ENCODE results near the gene KIF2C. TPM values are rescaled to one million over a fixed set of nuclear protein-coding genes. Genes with fewer than 3 reads are reported as not detected.
"Not testable (repeated sequence)": the region's sequence is repeated elsewhere in the genome, so short reads cannot be mapped to it uniquely, and the experiment has no call there.

Gene KIF2C
- polyA plus RNA-seq, 1 of the 3 experiments (the other 2 are of a cell fraction), result 20.7 TPM

GRCh38 chr1:44760876-44761275 lies 21.2 kb downstream of the KIF2C start:
- no peak overlapping the region for H3K4me3 ChIP-seq (ENCODE audit: low read depth in 2 of 2, low read length in 1 of 2)
- no peaks in the 10 kb centered on the region for H3K27me3 ChIP-seq (ENCODE audit: insufficient read depth)
- H3K27ac ChIP-seq (ENCODE audit: low read depth in 2 of 2, low read length in 1 of 2), result no peak overlapping the region
- WGBS (ENCODE audit: low lambda C conversion rate), result 96% methylated on average over 3 of the region's 3 CpGs
- no peaks in the 10 kb centered on the region for H3F3A ChIP-seq (replicated peaks; ENCODE audit: insufficient read depth)
- peaks cover 20 to 45% of the 10 kb centered on the region in 2 experiments for H3K36me3 ChIP-seq (replicated peaks in 1 of 2; ENCODE audit: control insufficient read depth in 1 of 2, insufficient read depth in 2 of 2, low read length in 1 of 2)
- POLR2A ChIA-PET, result interaction anchor here (1.3 kb wide), 1 partner anchor 14 kb away, joined by 3 read pairs; the partner anchor contains the start of gene RPS8
- no peaks in the 10 kb centered on the region for H3K4me1 ChIP-seq (ENCODE audit: control insufficient read depth in 1 of 2, insufficient read depth in 2 of 2, low read depth in 1 of 2, low read length in 1 of 2)
- no peak overlapping the region for H2AFZ ChIP-seq (ENCODE audit: low read depth)
- no peaks in the 10 kb centered on the region for H3K79me2 ChIP-seq (ENCODE audit: insufficient read depth)
- no peak overlapping the region for H3K9ac ChIP-seq
- no peak for DNase-seq
- CTCF ChIA-PET, result no interaction called here
- H4K20me1 ChIP-seq (ENCODE audit: insufficient read depth), result no peaks in the 10 kb centered on the region
- no peaks in the 10 kb centered on the region for H3K9me2 ChIP-seq
- H3K9me3 ChIP-seq, result no peaks in the 10 kb centered on the region
- TF ChIP-seq RCOR1 (IDR thresholded peaks at IDR 0.05; ENCODE audit: low read length) (no peak), SMC3 (IDR thresholded peaks at IDR 0.05; ENCODE audit: low read depth, low read length) (no peak), IRF3 (IDR thresholded peaks at IDR 0.05; ENCODE audit: low read depth, low read length) (no peak), PBX3 (IDR thresholded peaks at IDR 0.05) (no peak)
- H3K4me2 ChIP-seq, result no peak overlapping the region

GRCh38 chr1:44766421-44766820 lies 26.8 kb downstream of the KIF2C start:
- CTCF ChIA-PET, result interaction anchor here (1.1 to 2.2 kb wide), 2 partner anchors 19 to 37 kb away, joined by 3 to 5 read pairs; no protein-coding TSS in a partner anchor
- not testable (repeated sequence) for H4K20me1 ChIP-seq (ENCODE audit: insufficient read depth); DNase-seq; H3K79me2 ChIP-seq (ENCODE audit: insufficient read depth); H3K9me2 ChIP-seq; H2AFZ ChIP-seq (ENCODE audit: low read depth); H3K27me3 ChIP-seq (ENCODE audit: insufficient read depth); H3K4me1 ChIP-seq (ENCODE audit: control insufficient read depth in 1 of 2, insufficient read depth in 2 of 2, low read depth in 1 of 2, low read length in 1 of 2); H3K4me3 ChIP-seq (ENCODE audit: low read depth in 2 of 2, low read length in 1 of 2); H3K27ac ChIP-seq (ENCODE audit: low read depth in 2 of 2, low read length in 1 of 2); H3F3A ChIP-seq (replicated peaks; ENCODE audit: insufficient read depth); H3K4me2 ChIP-seq; H3K9me3 ChIP-seq; H3K9ac ChIP-seq
- POLR2A ChIA-PET, result interaction anchor here (2.5 kb wide), 1 partner anchor 9 kb away, joined by 13 read pairs; the partner anchor contains the start of gene RPS8
- WGBS (ENCODE audit: low lambda C conversion rate), result 93% methylated on average over 6 of the region's 6 CpGs
- peaks cover 15 to 16% of the 10 kb centered on the region in 2 experiments for H3K36me3 ChIP-seq (replicated peaks in 1 of 2; ENCODE audit: control insufficient read depth in 1 of 2, insufficient read depth in 2 of 2, low read length in 1 of 2)

- peak within 1 kb of the TSS; percentile 86 for H2AFZ ChIP-seq (ENCODE audit: low read depth)
- DNase-seq, result peak; percentile 90
- H4K20me1 ChIP-seq (ENCODE audit: insufficient read depth), result peaks cover 41% of the 10 kb centered on the region
- H3K36me3 ChIP-seq (replicated peaks in 1 of 2; ENCODE audit: control insufficient read depth in 1 of 2, insufficient read depth in 2 of 2, low read length in 1 of 2), result peaks cover 22 to 43% of the 10 kb centered on the region in 2 experiments
- H3K9me3 ChIP-seq, result no peaks in the 10 kb centered on the region
- peaks cover 14 to 16% of the 10 kb centered on the region in 2 experiments; a peak in 3 of 4 replicates for H3K4me1 ChIP-seq (ENCODE audit: control insufficient read depth in 1 of 2, insufficient read depth in 2 of 2, low read depth in 1 of 2, low read length in 1 of 2)
- H3K9ac ChIP-seq, result peak within 1 kb of the TSS; percentile 93
- peaks cover 56% of the 10 kb centered on the region for H3K79me2 ChIP-seq (ENCODE audit: insufficient read depth)
- peak within 1 kb of the TSS; percentile 98 for H3K4me2 ChIP-seq
- WGBS (ENCODE audit: low lambda C conversion rate), result 0% methylated on average over 42 of the region's 65 CpGs
- CTCF ChIA-PET, result interaction anchor here (1.0 to 2.7 kb wide), 10 partner anchors 9 to 59 kb away, joined by 3 to 16 read pairs (median 4); partner anchors contain the start of genes BTBD19, PLK3 and RNU5D-1
- H3K9me2 ChIP-seq, result no peaks in the 10 kb centered on the region
- H3K27me3 ChIP-seq (ENCODE audit: insufficient read depth), result no peaks in the 10 kb centered on the region
- H3F3A ChIP-seq (replicated peaks; ENCODE audit: insufficient read depth), result peaks cover 51% of the 10 kb centered on the region
- peak within 1 kb of the TSS; percentile 84 to 87 for H3K27ac ChIP-seq (ENCODE audit: low read depth in 2 of 2, low read length in 1 of 2)
- POLR2A ChIA-PET, result interaction anchor here (0.6 to 2.5 kb wide), 25 partner anchors 9 to 565 kb away, joined by 3 to 22 read pairs (median 5); partner anchors contain the start of genes ARMH1, BEST4, BTBD19 and EIF2B3
- peak within 1 kb of the TSS; percentile 54 to 79 for H3K4me3 ChIP-seq (ENCODE audit: low read depth in 2 of 2, low read length in 1 of 2)
- TF ChIP-seq GATA2 (CRISPR knock-in tag; IDR thresholded peaks at IDR 0.05) (no peak), RCOR1 (IDR thresholded peaks at IDR 0.05; ENCODE audit: low read length) (no peak), TCF12 (IDR thresholded peaks at IDR 0.05) (no peak; the same call in 1 of the 2 replicates), RXRA (IDR thresholded peaks at IDR 0.05; ENCODE audit: borderline replicate concordance, low read depth) (no peak), POLR2AphosphoS5 (IDR thresholded peaks at IDR 0.05; ENCODE audit: low read depth, low read length) (peak; percentile 99), NFIC (IDR thresholded peaks at IDR 0.05; ENCODE audit: borderline replicate concordance) (no peak), CTCF (IDR thresholded peaks at IDR 0.05) (no peak), MXI1 (IDR thresholded peaks at IDR 0.05; ENCODE audit: low read depth, low read length) (peak; percentile 92), RFX5 (IDR thresholded peaks at IDR 0.05; ENCODE audit: low read length) (no peak), RAD21 (IDR thresholded peaks at IDR 0.05; ENCODE audit: low read length) (no peak), EZH2phosphoT487 (IDR thresholded peaks at IDR 0.05; ENCODE audit: borderline replicate concordance, low read depth) (no peak), FOSL2 (IDR thresholded peaks at IDR 0.05; ENCODE audit: borderline replicate concordance, low read depth) (no peak), GABPA (IDR thresholded peaks at IDR 0.05; ENCODE audit: low read depth) (no peak), SIN3A (IDR thresholded peaks at IDR 0.05; ENCODE audit: borderline replicate concordance, low read depth, low read length) (peak; percentile 85)
These were observed 35.7 kb downstream of the KIF2C start, which contains the start of gene RPS8 for GRCh38 chr1:44775078-44775929. Gene RPS8 (plus strand): TSS chr1:44775540. CDS start chr1:44775597, 57 bp downstream.
